Measurements from ENCODE around the gene MICAL3. TPM values are rescaled to one million over a fixed set of nuclear protein-coding genes. Genes with fewer than 3 reads are reported as not detected.

The MICAL3 gene
- polyA plus RNA-seq, 1 of the 3 experiments (the other 2 are of a cell fraction), result 83.1 TPM

- 0 out of 4 replicates have a peak, but pooled peaks cover 0 to 12% of the 10 kb centered on the region in 2 experiments for H3K4me1 ChIP-seq (ENCODE audit: control insufficient read depth in 1 of 2, insufficient read depth in 2 of 2, low read depth in 1 of 2, low read length in 1 of 2)
- DNase-seq, result no peak
- ChIA-PET CTCF (interaction anchor here (1.3 to 4.0 kb wide), 4 partner anchors 9 to 232 kb away, joined by 3 to 32 read pairs (median 7); no protein-coding TSS in a partner anchor), POLR2A (interaction anchor here (1.2 kb wide), 1 partner anchor 15 kb away, joined by 5 read pairs; the partner anchor contains the start of gene PEX26)
- H4K20me1 ChIP-seq (ENCODE audit: insufficient read depth), result no peaks in the 10 kb centered on the region
- H3F3A ChIP-seq (replicated peaks; ENCODE audit: insufficient read depth), result no peaks in the 10 kb centered on the region
- no peaks in the 10 kb centered on the region for H3K9me2 ChIP-seq
- no peaks in the 10 kb centered on the region for H3K9me3 ChIP-seq
- H3K9ac ChIP-seq, result no peak overlapping the region
- H3K79me2 ChIP-seq (ENCODE audit: insufficient read depth), result no peaks in the 10 kb centered on the region
- TF ChIP-seq, protein P1, sequence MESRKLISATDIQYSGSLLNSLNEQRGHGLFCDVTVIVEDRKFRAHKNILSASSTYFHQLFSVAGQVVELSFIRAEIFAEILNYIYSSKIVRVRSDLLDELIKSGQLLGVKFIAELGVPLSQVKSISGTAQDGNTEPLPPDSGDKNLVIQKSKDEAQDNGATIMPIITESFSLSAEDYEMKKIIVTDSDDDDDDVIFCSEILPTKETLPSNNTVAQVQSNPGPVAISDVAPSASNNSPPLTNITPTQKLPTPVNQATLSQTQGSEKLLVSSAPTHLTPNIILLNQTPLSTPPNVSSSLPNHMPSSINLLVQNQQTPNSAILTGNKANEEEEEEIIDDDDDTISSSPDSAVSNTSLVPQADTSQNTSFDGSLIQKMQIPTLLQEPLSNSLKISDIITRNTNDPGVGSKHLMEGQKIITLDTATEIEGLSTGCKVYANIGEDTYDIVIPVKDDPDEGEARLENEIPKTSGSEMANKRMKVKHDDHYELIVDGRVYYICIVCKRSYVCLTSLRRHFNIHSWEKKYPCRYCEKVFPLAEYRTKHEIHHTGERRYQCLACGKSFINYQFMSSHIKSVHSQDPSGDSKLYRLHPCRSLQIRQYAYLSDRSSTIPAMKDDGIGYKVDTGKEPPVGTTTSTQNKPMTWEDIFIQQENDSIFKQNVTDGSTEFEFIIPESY (IDR thresholded peaks at IDR 0.05; ENCODE audit: borderline replicate concordance, low read depth), result no peak
- TF ChIP-seq, protein P2, sequence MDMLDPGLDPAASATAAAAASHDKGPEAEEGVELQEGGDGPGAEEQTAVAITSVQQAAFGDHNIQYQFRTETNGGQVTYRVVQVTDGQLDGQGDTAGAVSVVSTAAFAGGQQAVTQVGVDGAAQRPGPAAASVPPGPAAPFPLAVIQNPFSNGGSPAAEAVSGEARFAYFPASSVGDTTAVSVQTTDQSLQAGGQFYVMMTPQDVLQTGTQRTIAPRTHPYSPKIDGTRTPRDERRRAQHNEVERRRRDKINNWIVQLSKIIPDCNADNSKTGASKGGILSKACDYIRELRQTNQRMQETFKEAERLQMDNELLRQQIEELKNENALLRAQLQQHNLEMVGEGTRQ (IDR thresholded peaks at IDR 0.05; ENCODE audit: borderline replicate concordance, low read depth, low read length), result no peak
- no peak for TF ChIP-seq CHD2 (IDR thresholded peaks at IDR 0.05; ENCODE audit: low read length, partially characterized antibody)
- WGBS (ENCODE audit: low lambda C conversion rate), result 83% methylated on average over 7 of the region's 7 CpGs
- no peaks in the 10 kb centered on the region for H3K36me3 ChIP-seq (replicated peaks in 1 of 2; ENCODE audit: control insufficient read depth in 1 of 2, insufficient read depth in 2 of 2, low read length in 1 of 2)
- no peak overlapping the region for H3K27ac ChIP-seq (ENCODE audit: low read depth in 2 of 2, low read length in 1 of 2)
- no peaks in the 10 kb centered on the region for H3K27me3 ChIP-seq (ENCODE audit: insufficient read depth)
- no peak overlapping the region for H2AFZ ChIP-seq (ENCODE audit: low read depth)
- H3K4me3 ChIP-seq (ENCODE audit: low read depth in 2 of 2, low read length in 1 of 2), result no peak overlapping the region
- H3K4me2 ChIP-seq, result no peak overlapping the region
Observed at GRCh38 chr22:18063306-18063705, 38.9 kb upstream of the MICAL3 start.

- no peaks in the 10 kb centered on the region for H3K9me3 ChIP-seq
- no peaks in the 10 kb centered on the region for H3K36me3 ChIP-seq (replicated peaks in 1 of 2; ENCODE audit: control insufficient read depth in 1 of 2, insufficient read depth in 2 of 2, low read length in 1 of 2)
- DNase-seq, result no peak
- POLR2A ChIA-PET, result interaction anchor here (1.2 kb wide), 1 partner anchor 15 kb away, joined by 5 read pairs; the partner anchor contains the start of gene PEX26
- 100% methylated on average over 3 of the region's 3 CpGs for WGBS (ENCODE audit: low lambda C conversion rate)
- H3K79me2 ChIP-seq (ENCODE audit: insufficient read depth), result no peaks in the 10 kb centered on the region
- no peak overlapping the region for H3K4me2 ChIP-seq
- H3K9ac ChIP-seq, result no peak overlapping the region
- H4K20me1 ChIP-seq (ENCODE audit: insufficient read depth), result no peaks in the 10 kb centered on the region
- no peaks in the 10 kb centered on the region for H3F3A ChIP-seq (replicated peaks; ENCODE audit: insufficient read depth)
- no peak overlapping the region for H3K27ac ChIP-seq (ENCODE audit: low read depth in 2 of 2, low read length in 1 of 2)
- CTCF ChIA-PET, result interaction anchor here (1.1 to 4.0 kb wide), 5 partner anchors 10 to 504 kb away, joined by 3 to 32 read pairs (median 6); no protein-coding TSS in a partner anchor
- no peaks in the 10 kb centered on the region for H3K9me2 ChIP-seq
- H3K4me1 ChIP-seq (ENCODE audit: control insufficient read depth in 1 of 2, insufficient read depth in 2 of 2, low read depth in 1 of 2, low read length in 1 of 2), result peaks cover 0 to 13% of the 10 kb centered on the region in 2 experiments; a peak in 1 of 4 replicates
- no peak overlapping the region for H2AFZ ChIP-seq (ENCODE audit: low read depth)
- no peak overlapping the region for H3K4me3 ChIP-seq (ENCODE audit: low read depth in 2 of 2, low read length in 1 of 2)
- no peaks in the 10 kb centered on the region for H3K27me3 ChIP-seq (ENCODE audit: insufficient read depth)
- TF ChIP-seq USF1 (IDR thresholded peaks at IDR 0.05; ENCODE audit: borderline replicate concordance, low read depth) (no peak), RAD21 (IDR thresholded peaks at IDR 0.05; ENCODE audit: low read length) (no peak), YY1 (IDR thresholded peaks at IDR 0.05; ENCODE audit: low read depth) (no peak), CHD2 (IDR thresholded peaks at IDR 0.05; ENCODE audit: low read length, partially characterized antibody) (no peak), FOXM1 (IDR thresholded peaks at IDR 0.05; ENCODE audit: low read depth) (no peak), NFIC (IDR thresholded peaks at IDR 0.05; ENCODE audit: borderline replicate concordance) (no peak), RCOR1 (IDR thresholded peaks at IDR 0.05; ENCODE audit: low read length) (no peak), EZH2phosphoT487 (IDR thresholded peaks at IDR 0.05; ENCODE audit: borderline replicate concordance, low read depth) (no peak), ELF1 (IDR thresholded peaks at IDR 0.05) (no peak), IRF3 (IDR thresholded peaks at IDR 0.05; ENCODE audit: low read depth, low read length) (no peak), TEAD4 (IDR thresholded peaks at IDR 0.05; ENCODE audit: borderline replicate concordance, insufficient read depth) (no peak), TAF1 (IDR thresholded peaks at IDR 0.05; ENCODE audit: borderline replicate concordance, low read depth, low read length) (no peak), JUND (IDR thresholded peaks at IDR 0.05) (no peak)
- TF ChIP-seq, protein P3, sequence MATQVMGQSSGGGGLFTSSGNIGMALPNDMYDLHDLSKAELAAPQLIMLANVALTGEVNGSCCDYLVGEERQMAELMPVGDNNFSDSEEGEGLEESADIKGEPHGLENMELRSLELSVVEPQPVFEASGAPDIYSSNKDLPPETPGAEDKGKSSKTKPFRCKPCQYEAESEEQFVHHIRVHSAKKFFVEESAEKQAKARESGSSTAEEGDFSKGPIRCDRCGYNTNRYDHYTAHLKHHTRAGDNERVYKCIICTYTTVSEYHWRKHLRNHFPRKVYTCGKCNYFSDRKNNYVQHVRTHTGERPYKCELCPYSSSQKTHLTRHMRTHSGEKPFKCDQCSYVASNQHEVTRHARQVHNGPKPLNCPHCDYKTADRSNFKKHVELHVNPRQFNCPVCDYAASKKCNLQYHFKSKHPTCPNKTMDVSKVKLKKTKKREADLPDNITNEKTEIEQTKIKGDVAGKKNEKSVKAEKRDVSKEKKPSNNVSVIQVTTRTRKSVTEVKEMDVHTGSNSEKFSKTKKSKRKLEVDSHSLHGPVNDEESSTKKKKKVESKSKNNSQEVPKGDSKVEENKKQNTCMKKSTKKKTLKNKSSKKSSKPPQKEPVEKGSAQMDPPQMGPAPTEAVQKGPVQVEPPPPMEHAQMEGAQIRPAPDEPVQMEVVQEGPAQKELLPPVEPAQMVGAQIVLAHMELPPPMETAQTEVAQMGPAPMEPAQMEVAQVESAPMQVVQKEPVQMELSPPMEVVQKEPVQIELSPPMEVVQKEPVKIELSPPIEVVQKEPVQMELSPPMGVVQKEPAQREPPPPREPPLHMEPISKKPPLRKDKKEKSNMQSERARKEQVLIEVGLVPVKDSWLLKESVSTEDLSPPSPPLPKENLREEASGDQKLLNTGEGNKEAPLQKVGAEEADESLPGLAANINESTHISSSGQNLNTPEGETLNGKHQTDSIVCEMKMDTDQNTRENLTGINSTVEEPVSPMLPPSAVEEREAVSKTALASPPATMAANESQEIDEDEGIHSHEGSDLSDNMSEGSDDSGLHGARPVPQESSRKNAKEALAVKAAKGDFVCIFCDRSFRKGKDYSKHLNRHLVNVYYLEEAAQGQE (IDR thresholded peaks at IDR 0.05; ENCODE audit: low read depth, low read length), result no peak
- TF ChIP-seq, protein P2 (IDR thresholded peaks at IDR 0.05; ENCODE audit: borderline replicate concordance, low read depth, low read length), result no peak
Observed at GRCh38 chr22:18062421-18062820, 38.1 kb upstream of the MICAL3 start.
